GM19025 (cell line): ENCODE data around the gene HOXD10.

Source experiments
- ATAC-seq: cut with Tn5 transposase; IDR thresholded peaks from one replicate; pipeline ENCODE4 v1.9.1; 2021; ENCODE audit warnings: mild to moderate bottlenecking, low read depth, moderate library complexity; ENCODE audit not compliant: unreplicated experiment

HOXD10 gene

GRCh38 chr2:176094349-176094748 is 22.2 kb upstream of the HOXD10 start:
- ATAC-seq, result no peak

GRCh38 chr2:176095421-176095820 is 21.2 kb upstream of the HOXD10 start:
- ATAC-seq, result no peak

GRCh38 chr2:176096243-176096985 is 20.2 kb upstream of the HOXD10 start:
- no peak for ATAC-seq

GRCh38 chr2:176096986-176097819 is 19.4 kb upstream of the HOXD10 start:
- ATAC-seq, result peak; percentile 87

GRCh38 chr2:176097820-176098365 is 18.7 kb upstream of the HOXD10 start:
- no peak for ATAC-seq

GRCh38 chr2:176098366-176099158 is 18.0 kb upstream of the HOXD10 start:
- ATAC-seq, result no peak

GRCh38 chr2:176099159-176099727 is 17.3 kb upstream of the HOXD10 start:
- no peak for ATAC-seq

GRCh38 chr2:176099728-176100546 is 16.6 kb upstream of the HOXD10 start, which contains the start of gene HOXD12:
Gene HOXD12 (plus strand): TSS chr2:176099795. CDS start chr2:176099802, 7 bp downstream.
- no peak for ATAC-seq

GRCh38 chr2:176100547-176101140 is 15.9 kb upstream of the HOXD10 start:
- no peak for ATAC-seq

- ATAC-seq, result no peak
Observed at GRCh38 chr2:176101216-176101830, 15.3 kb upstream of the HOXD10 start.

GRCh38 chr2:176101842-176102241 is 14.7 kb upstream of the HOXD10 start:
- no peak for ATAC-seq

- no peak for ATAC-seq
Observed at GRCh38 chr2:176102309-176102866, 14.2 kb upstream of the HOXD10 start.

- ATAC-seq, result no peak
Observed at GRCh38 chr2:176103194-176103593, 13.4 kb upstream of the HOXD10 start.

- ATAC-seq, result no peak
Observed at GRCh38 chr2:176103742-176104315, 12.7 kb upstream of the HOXD10 start.

GRCh38 chr2:176104316-176105077 is 12.1 kb upstream of the HOXD10 start:
- ATAC-seq, result no peak

GRCh38 chr2:176105078-176105729 is 11.4 kb upstream of the HOXD10 start:
- no peak for ATAC-seq
